Neural cell (in vitro differentiated cells): ENCODE measurements around the gene SNX24.

Experiments used
- EP300 ChIP-seq: fragments of 450-650 bp; conservative IDR thresholded peaks from 2 replicates; pipeline ENCODE4 v1.6.1; 2014; ENCODE audit warnings: antibody characterized with exemption, mild to moderate bottlenecking, moderate library complexity; ENCODE audit not compliant: poor library complexity, severe bottlenecking
- EZH2 ChIP-seq: fragments of 200-600, 300-800 bp; shearing (Covaris generic), sonication (generic); IDR thresholded peaks from 2 replicates; pipeline ENCODE4 v1.6.1; 2014; ENCODE audit warnings: antibody characterized with exemption, low read length, borderline replicate concordance, mild to moderate bottlenecking; ENCODE audit not compliant: insufficient read depth, poor library complexity, severe bottlenecking
- REST ChIP-seq: IDR thresholded peaks from 2 replicates; pipeline ENCODE4 v1.6.1; 2012; ENCODE audit warnings: borderline replicate concordance
- SMC3 ChIP-seq: fragments of 450-650 bp; conservative IDR thresholded peaks from 2 replicates; pipeline ENCODE4 v1.6.1; 2014; ENCODE audit warnings: antibody characterized with exemption, mild to moderate bottlenecking, moderate library complexity; ENCODE audit not compliant: poor library complexity
- TF ChIP-seq, protein P1 (sequence below): fragments of 450-650 bp; IDR thresholded peaks from 2 replicates; pipeline ENCODE4 v1.5.1; 2014; ENCODE audit warnings: antibody characterized with exemption, mild to moderate bottlenecking, moderate library complexity; ENCODE audit not compliant: poor library complexity, severe bottlenecking

DNA sequence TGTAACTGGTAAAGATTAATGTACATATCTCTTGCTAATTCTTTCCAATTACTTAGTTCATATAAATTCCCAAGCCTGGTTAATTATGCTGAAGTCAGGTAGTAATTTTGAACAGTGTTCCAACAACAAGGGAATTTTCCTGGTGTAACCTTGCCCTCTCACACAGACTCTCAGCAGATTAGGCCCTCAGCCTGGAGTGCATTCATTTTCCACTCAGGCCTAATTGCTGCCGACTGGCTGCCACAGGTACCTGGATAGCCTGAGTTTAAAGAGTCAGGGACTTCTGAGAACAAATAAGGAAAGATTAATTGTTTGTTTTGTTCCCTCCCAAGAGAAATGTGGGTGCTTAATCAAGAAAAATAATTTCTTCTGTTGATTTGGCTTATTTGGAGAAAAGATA, 119.7 kb downstream of the SNX24 start:
- no peak for TF ChIP-seq REST
- no peak for TF ChIP-seq EZH2
- TF ChIP-seq, protein P1, sequence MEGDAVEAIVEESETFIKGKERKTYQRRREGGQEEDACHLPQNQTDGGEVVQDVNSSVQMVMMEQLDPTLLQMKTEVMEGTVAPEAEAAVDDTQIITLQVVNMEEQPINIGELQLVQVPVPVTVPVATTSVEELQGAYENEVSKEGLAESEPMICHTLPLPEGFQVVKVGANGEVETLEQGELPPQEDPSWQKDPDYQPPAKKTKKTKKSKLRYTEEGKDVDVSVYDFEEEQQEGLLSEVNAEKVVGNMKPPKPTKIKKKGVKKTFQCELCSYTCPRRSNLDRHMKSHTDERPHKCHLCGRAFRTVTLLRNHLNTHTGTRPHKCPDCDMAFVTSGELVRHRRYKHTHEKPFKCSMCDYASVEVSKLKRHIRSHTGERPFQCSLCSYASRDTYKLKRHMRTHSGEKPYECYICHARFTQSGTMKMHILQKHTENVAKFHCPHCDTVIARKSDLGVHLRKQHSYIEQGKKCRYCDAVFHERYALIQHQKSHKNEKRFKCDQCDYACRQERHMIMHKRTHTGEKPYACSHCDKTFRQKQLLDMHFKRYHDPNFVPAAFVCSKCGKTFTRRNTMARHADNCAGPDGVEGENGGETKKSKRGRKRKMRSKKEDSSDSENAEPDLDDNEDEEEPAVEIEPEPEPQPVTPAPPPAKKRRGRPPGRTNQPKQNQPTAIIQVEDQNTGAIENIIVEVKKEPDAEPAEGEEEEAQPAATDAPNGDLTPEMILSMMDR: no peak
- TF ChIP-seq EP300: no peak
- no peak for TF ChIP-seq SMC3
